ENCODE measurements around the gene ESD. TPM values are rescaled to one million over a fixed set of nuclear protein-coding genes. Genes with fewer than 3 reads are reported as not detected.
A peak's percentile ranks its signal among the peaks of the same experiment; 100 is the strongest.

ESD gene
- 64.6 TPM for polyA plus RNA-seq (2013, experiment 1 of 2)
- 65.2 TPM for polyA plus RNA-seq (2013, experiment 2 of 2)

- Histone ChIP-seq H4K8ac (ENCODE audit: low read depth, low read length) (peak within 1 kb of the TSS; percentile 17), H3K4me2 (ENCODE audit: low read length) (peak within 1 kb of the TSS; percentile 56), H2BK5ac (ENCODE audit: low read length) (peak within 1 kb of the TSS; percentile 91), H4K5ac (ENCODE audit: low read length) (peak within 1 kb of the TSS; percentile 95), H3K4ac (ENCODE audit: low read depth, low read length) (peak within 1 kb of the TSS; percentile 31), H2BK15ac (replicated peaks; ENCODE audit: low read depth) (no peak within 1 kb of the TSS), H3K23ac (ENCODE audit: low read length) (peak within 1 kb of the TSS; percentile 84), H3K27ac (ENCODE audit: low read depth, low read length) (peak within 1 kb of the TSS; percentile 90), H3K36me3 (ENCODE audit: control insufficient read depth, insufficient read depth, low read length) (no peaks in the 10 kb centered on the region), H3K56ac (ENCODE audit: low read length) (peak within 1 kb of the TSS; percentile 100), H3K27me3 (ENCODE audit: insufficient read depth, low read length, poor library complexity) (no peaks in the 10 kb centered on the region), H3K9ac (ENCODE audit: low read length) (peak within 1 kb of the TSS; percentile 99), H2AK5ac (ENCODE audit: low read length) (no peak within 1 kb of the TSS), H3K79me2 (ENCODE audit: control insufficient read depth, insufficient read depth, low read length) (peaks cover 2% of the 10 kb centered on the region), H3K4me3 (ENCODE audit: low read length) (peak within 1 kb of the TSS; percentile 91), H2BK120ac (ENCODE audit: low read depth, low read length) (no peak within 1 kb of the TSS), H3K4me1 (ENCODE audit: control insufficient read depth, low read depth, low read length) (no peaks in the 10 kb centered on the region), H3K18ac (ENCODE audit: low read length) (peak within 1 kb of the TSS; percentile 57), H3K79me1 (ENCODE audit: low read length) (no peaks in the 10 kb centered on the region)
- DNase-seq, result peak; percentile 97
- WGBS (ENCODE audit: extremely low coverage, insufficient coverage, low lambda C conversion rate), result no CpG with 5 or more reads among the region's 77 CpGs
These were observed at the start of gene ESD for GRCh38 chr13:46796515-46797474. Gene ESD (minus strand): TSS chr13:46797161. CDS start chr13:46791413, 5,748 bp downstream.

- no peaks in the 10 kb centered on the region for H3K79me2 ChIP-seq (ENCODE audit: control insufficient read depth, insufficient read depth, low read length)
- H3K4me3 ChIP-seq (ENCODE audit: low read length), result no peak overlapping the region
- H2AK5ac ChIP-seq (ENCODE audit: low read length), result no peak overlapping the region
- H2BK15ac ChIP-seq (replicated peaks; ENCODE audit: low read depth), result no peak overlapping the region
- no peaks in the 10 kb centered on the region for H3K36me3 ChIP-seq (ENCODE audit: control insufficient read depth, insufficient read depth, low read length)
- no peak overlapping the region for H3K27ac ChIP-seq (ENCODE audit: low read depth, low read length)
- H3K9ac ChIP-seq (ENCODE audit: low read length), result no peak overlapping the region
- no peaks in the 10 kb centered on the region for H3K4me1 ChIP-seq (ENCODE audit: control insufficient read depth, low read depth, low read length)
- no peak overlapping the region for H3K18ac ChIP-seq (ENCODE audit: low read length)
- H3K4ac ChIP-seq (ENCODE audit: low read depth, low read length), result no peak overlapping the region
- H2BK120ac ChIP-seq (ENCODE audit: low read depth, low read length), result no peak overlapping the region
- no peak overlapping the region for H3K56ac ChIP-seq (ENCODE audit: low read length)
- no peak overlapping the region for H4K8ac ChIP-seq (ENCODE audit: low read depth, low read length)
- H3K4me2 ChIP-seq (ENCODE audit: low read length), result no peak overlapping the region
- DNase-seq, result no peak
- no CpG with 5 or more reads among the region's 2 CpGs for WGBS (ENCODE audit: extremely low coverage, insufficient coverage, low lambda C conversion rate)
- H4K5ac ChIP-seq (ENCODE audit: low read length), result no peak overlapping the region
- H3K23ac ChIP-seq (ENCODE audit: low read length), result no peak overlapping the region
- H3K27me3 ChIP-seq (ENCODE audit: insufficient read depth, low read length, poor library complexity), result no peaks in the 10 kb centered on the region
- H3K79me1 ChIP-seq (ENCODE audit: low read length), result no peaks in the 10 kb centered on the region
- no peak overlapping the region for H2BK5ac ChIP-seq (ENCODE audit: low read length)
These were observed 49.8 kb upstream of the ESD start for GRCh38 chr13:46846726-46847125.

DNA sequence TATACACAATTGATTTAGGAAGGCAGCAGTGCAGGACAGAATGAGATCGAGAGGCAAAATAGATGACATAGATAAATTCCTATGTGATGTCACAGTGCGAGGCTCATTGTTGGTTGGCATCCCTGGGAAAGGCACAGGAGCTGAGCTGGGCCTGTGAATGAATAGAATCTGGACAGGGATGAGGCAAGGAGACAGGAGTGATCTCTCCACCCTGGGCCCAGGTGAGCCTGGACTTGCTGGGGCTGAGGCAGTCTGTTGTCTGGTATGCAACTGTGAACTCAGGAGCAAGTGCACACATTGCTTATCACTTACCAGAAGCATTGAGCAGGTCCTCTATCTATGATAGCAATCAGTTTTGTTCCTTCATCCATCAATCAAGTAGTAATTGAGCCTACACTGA is 48.2 kb upstream of the ESD start:
- no CpG with 5 or more reads among the region's 2 CpGs for WGBS (ENCODE audit: extremely low coverage, insufficient coverage, low lambda C conversion rate)
- no peak for DNase-seq

DNA sequence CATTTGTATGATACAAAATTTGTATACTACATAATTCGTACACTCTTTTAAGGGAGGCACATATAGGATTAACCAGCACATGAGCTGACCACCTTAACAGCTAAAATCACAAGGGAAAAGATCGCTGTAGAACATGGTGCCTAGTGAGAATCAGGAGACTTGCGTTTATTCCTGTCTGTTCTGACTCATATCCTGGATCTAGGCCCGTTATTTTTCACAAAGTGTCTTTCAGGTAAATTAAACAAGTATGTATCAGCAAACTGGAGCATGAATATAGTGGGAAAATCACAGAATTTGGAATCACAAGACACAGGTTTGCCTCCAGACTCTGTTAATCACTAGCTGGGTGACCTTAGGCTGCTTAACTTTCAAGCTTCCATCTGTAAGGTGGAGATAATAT is 47.5 kb upstream of the ESD start:
- H3K27me3 ChIP-seq (ENCODE audit: insufficient read depth, low read length, poor library complexity), result no peaks in the 10 kb centered on the region
- H3K4me2 ChIP-seq (ENCODE audit: low read length), result no peak overlapping the region
- H3K4me3 ChIP-seq (ENCODE audit: low read length), result no peak overlapping the region
- H3K27ac ChIP-seq (ENCODE audit: low read depth, low read length), result no peak overlapping the region
- H3K79me1 ChIP-seq (ENCODE audit: low read length), result no peaks in the 10 kb centered on the region
- no peak for DNase-seq
- no peak overlapping the region for H4K8ac ChIP-seq (ENCODE audit: low read depth, low read length)
- H2BK5ac ChIP-seq (ENCODE audit: low read length), result no peak overlapping the region
- no peak overlapping the region for H3K18ac ChIP-seq (ENCODE audit: low read length)
- no CpG with 5 or more reads among the region's 4 CpGs for WGBS (ENCODE audit: extremely low coverage, insufficient coverage, low lambda C conversion rate)
- no peak overlapping the region for H3K23ac ChIP-seq (ENCODE audit: low read length)
- no peaks in the 10 kb centered on the region for H3K79me2 ChIP-seq (ENCODE audit: control insufficient read depth, insufficient read depth, low read length)
- H3K4me1 ChIP-seq (ENCODE audit: control insufficient read depth, low read depth, low read length), result no peaks in the 10 kb centered on the region
- no peak overlapping the region for H2BK120ac ChIP-seq (ENCODE audit: low read depth, low read length)
- no peak overlapping the region for H3K4ac ChIP-seq (ENCODE audit: low read depth, low read length)
- no peak overlapping the region for H4K5ac ChIP-seq (ENCODE audit: low read length)
- no peak overlapping the region for H3K56ac ChIP-seq (ENCODE audit: low read length)
- H3K36me3 ChIP-seq (ENCODE audit: control insufficient read depth, insufficient read depth, low read length), result no peaks in the 10 kb centered on the region
- H2BK15ac ChIP-seq (replicated peaks; ENCODE audit: low read depth), result no peak overlapping the region
- H3K9ac ChIP-seq (ENCODE audit: low read length), result no peak overlapping the region
- H2AK5ac ChIP-seq (ENCODE audit: low read length), result no peak overlapping the region

More for the DNA sequence above, 48.2 kb upstream of the ESD start:
- Histone ChIP-seq H3K4me3 (ENCODE audit: low read length) (no peak overlapping the region), H3K4ac (ENCODE audit: low read depth, low read length) (no peak overlapping the region), H3K23ac (ENCODE audit: low read length) (no peak overlapping the region), H2AK5ac (ENCODE audit: low read length) (no peak overlapping the region), H2BK15ac (replicated peaks; ENCODE audit: low read depth) (no peak overlapping the region), H3K56ac (ENCODE audit: low read length) (no peak overlapping the region), H3K9ac (ENCODE audit: low read length) (no peak overlapping the region), H3K4me1 (ENCODE audit: control insufficient read depth, low read depth, low read length) (no peaks in the 10 kb centered on the region), H3K79me1 (ENCODE audit: low read length) (no peaks in the 10 kb centered on the region), H4K8ac (ENCODE audit: low read depth, low read length) (no peak overlapping the region), H2BK120ac (ENCODE audit: low read depth, low read length) (no peak overlapping the region), H3K27me3 (ENCODE audit: insufficient read depth, low read length, poor library complexity) (no peaks in the 10 kb centered on the region), H3K79me2 (ENCODE audit: control insufficient read depth, insufficient read depth, low read length) (no peaks in the 10 kb centered on the region), H4K5ac (ENCODE audit: low read length) (no peak overlapping the region), H3K4me2 (ENCODE audit: low read length) (no peak overlapping the region), H3K36me3 (ENCODE audit: control insufficient read depth, insufficient read depth, low read length) (no peaks in the 10 kb centered on the region), H3K18ac (ENCODE audit: low read length) (no peak overlapping the region), H3K27ac (ENCODE audit: low read depth, low read length) (no peak overlapping the region), H2BK5ac (ENCODE audit: low read length) (no peak overlapping the region)

GRCh38 chr13:46839399-46839798 is 42.4 kb upstream of the ESD start:
- Histone ChIP-seq H2BK5ac (ENCODE audit: low read length) (no peak overlapping the region), H2AK5ac (ENCODE audit: low read length) (no peak overlapping the region), H3K79me1 (ENCODE audit: low read length) (no peaks in the 10 kb centered on the region), H4K5ac (ENCODE audit: low read length) (no peak overlapping the region), H3K36me3 (ENCODE audit: control insufficient read depth, insufficient read depth, low read length) (no peaks in the 10 kb centered on the region), H4K8ac (ENCODE audit: low read depth, low read length) (no peak overlapping the region), H2BK120ac (ENCODE audit: low read depth, low read length) (no peak overlapping the region), H3K4me1 (ENCODE audit: control insufficient read depth, low read depth, low read length) (no peaks in the 10 kb centered on the region), H3K18ac (ENCODE audit: low read length) (no peak overlapping the region), H3K4me3 (ENCODE audit: low read length) (no peak overlapping the region), H3K27me3 (ENCODE audit: insufficient read depth, low read length, poor library complexity) (no peaks in the 10 kb centered on the region), H3K79me2 (ENCODE audit: control insufficient read depth, insufficient read depth, low read length) (no peaks in the 10 kb centered on the region), H3K4ac (ENCODE audit: low read depth, low read length) (no peak overlapping the region), H2BK15ac (replicated peaks; ENCODE audit: low read depth) (no peak overlapping the region), H3K4me2 (ENCODE audit: low read length) (no peak overlapping the region), H3K9ac (ENCODE audit: low read length) (no peak overlapping the region), H3K23ac (ENCODE audit: low read length) (no peak overlapping the region), H3K27ac (ENCODE audit: low read depth, low read length) (no peak overlapping the region), H3K56ac (ENCODE audit: low read length) (no peak overlapping the region)
- no CpG with 5 or more reads among the region's 1 CpG for WGBS (ENCODE audit: extremely low coverage, insufficient coverage, low lambda C conversion rate)
- no peak for DNase-seq

All from mesendoderm (in vitro differentiated cells).